Neural crest cell (in vitro differentiated cells): Measurements from ENCODE around the gene FABP2. TPM values are rescaled to one million over a fixed set of nuclear protein-coding genes. Genes with fewer than 3 reads are reported as not detected.
"Not testable (repeated sequence)": the region's sequence is repeated elsewhere in the genome, so short reads cannot be mapped to it uniquely, and the experiment has no call there.

ENCODE experiments used
- DNase-seq: peaks from one replicate; pipeline ENCODE4 v3.0.0; 2021; ENCODE audit warnings: low read depth, mixed read lengths, low spot score
- H3K27ac Mint-ChIP-seq: one replicate; pipeline ENCODE4 v1.8.0; 2021; ENCODE audit warnings: mild to moderate bottlenecking, mixed read lengths; ENCODE audit not compliant: unreplicated experiment
- H3K27me3 Mint-ChIP-seq: 2 replicates; pipeline ENCODE4 v1.8.0; 2021; ENCODE audit warnings: low read depth, mild to moderate bottlenecking, mixed read lengths
- H3K36me3 Mint-ChIP-seq: 2 replicates; pipeline ENCODE4 v1.8.0; 2021; ENCODE audit warnings: low read depth, mild to moderate bottlenecking, mixed read lengths
- H3K4me1 Mint-ChIP-seq: 2 replicates; pipeline ENCODE4 v1.8.0; 2021; ENCODE audit warnings: mixed read lengths
- H3K4me3 Mint-ChIP-seq: one replicate; pipeline ENCODE4 v1.8.0; 2021; ENCODE audit warnings: mild to moderate bottlenecking, mixed read lengths
- H3K9me3 Mint-ChIP-seq: 2 replicates; pipeline ENCODE4 v1.8.0; 2021; ENCODE audit warnings: mixed read lengths
- CTCF ChIP-seq: fragments of 200-600 bp; sonication (generic); conservative IDR thresholded peaks from 2 replicates; pipeline ENCODE4 v1.5.0; 2021; ENCODE audit warnings: antibody characterized with exemption, mild to moderate bottlenecking
- total RNA-seq: library from RNA; stranded (reverse); gene quantifications from 2 replicates; pipeline ENCODE4 v1.2.1, GENCODE V29; 2021

FABP2 gene
- total RNA-seq, 1 donor from 2014 or later: not detected

DNA sequence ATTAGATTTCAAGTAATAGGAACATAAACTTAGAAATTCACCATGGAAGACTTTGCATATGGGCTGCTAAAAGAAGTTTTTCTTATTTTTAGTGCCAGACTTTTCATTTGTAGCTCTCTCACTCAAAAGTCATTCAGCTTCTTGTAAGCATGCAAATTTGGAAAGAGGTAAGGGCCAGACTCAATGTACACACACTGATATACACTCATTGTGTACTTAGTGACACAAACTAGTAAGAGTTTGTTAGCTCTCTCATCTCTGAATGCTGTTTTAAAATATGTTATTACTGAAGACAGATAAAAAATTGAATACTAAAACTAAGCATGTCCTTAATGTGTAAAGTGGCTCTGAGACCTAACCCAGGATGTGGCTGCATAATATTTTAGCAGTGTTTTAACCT is 18.0 kb upstream of the FABP2 start:
- H3K27ac Mint-ChIP-seq, H3K4me1 Mint-ChIP-seq, H3K9me3 Mint-ChIP-seq, H3K36me3 Mint-ChIP-seq, DNase-seq, H3K27me3 Mint-ChIP-seq, H3K4me3 Mint-ChIP-seq: not testable (repeated sequence)

DNA sequence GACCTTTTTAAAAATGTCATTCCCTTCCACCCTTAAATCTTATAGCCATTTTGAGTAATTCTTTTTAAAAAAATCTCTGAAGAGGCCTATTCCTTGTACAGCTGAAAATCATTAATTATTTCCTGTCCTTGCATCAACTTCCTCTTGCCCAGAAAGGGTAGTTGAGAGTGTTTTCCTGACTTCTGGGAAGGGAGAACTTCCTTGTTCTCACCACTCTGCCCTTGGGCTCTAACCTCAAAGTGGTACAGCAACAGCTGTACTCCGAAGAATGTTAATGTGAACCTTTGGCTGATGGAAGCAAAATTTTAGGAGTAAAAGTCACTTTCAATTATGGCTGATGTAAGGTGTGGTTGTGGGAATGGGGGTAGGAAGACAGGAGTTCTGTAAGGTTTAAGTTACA is 15.1 kb upstream of the FABP2 start:
- H3K9me3 Mint-ChIP-seq: no peaks in the 10 kb centered on the region
- no peak overlapping the region for H3K27ac Mint-ChIP-seq
- no peak for TF ChIP-seq CTCF

DNA sequence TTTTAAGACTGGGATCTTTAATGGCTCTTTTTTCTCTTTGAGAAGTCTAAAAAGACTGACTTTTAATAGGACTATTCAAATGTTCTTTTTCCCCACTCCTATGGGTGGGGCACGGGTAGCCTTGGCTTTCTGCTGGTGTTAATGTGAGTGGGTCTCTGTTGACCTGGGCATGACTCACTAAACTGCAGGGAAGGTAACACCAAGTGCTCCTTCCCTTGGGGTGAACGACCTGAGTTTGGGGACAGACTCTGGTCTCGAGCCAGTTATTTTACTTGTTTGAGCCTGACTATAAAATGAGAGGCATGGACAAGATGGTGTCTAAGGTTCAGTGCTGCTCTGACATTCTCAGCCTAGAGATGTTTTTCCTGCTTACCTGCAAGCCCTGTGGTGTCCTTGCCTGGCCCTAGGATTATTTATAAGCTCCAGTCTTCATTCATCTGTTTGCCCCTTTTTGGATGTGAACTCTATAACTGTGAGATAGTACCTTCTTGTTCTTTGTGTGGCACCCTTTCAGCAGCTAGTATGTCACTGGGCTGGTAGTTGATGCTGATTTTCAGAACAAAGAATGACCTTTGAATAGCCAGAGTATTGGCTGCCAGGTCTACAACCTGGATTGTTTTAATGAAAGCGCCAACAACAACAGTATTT is 14.5 kb upstream of the FABP2 start:
- not testable (repeated sequence) for H3K4me1 Mint-ChIP-seq, H3K4me3 Mint-ChIP-seq, H3K36me3 Mint-ChIP-seq, DNase-seq, H3K9me3 Mint-ChIP-seq, H3K27me3 Mint-ChIP-seq
- H3K27ac Mint-ChIP-seq: peak overlapping the region; percentile 71

More for the DNA sequence above, 15.1 kb upstream of the FABP2 start:
- no peaks in the 10 kb centered on the region for H3K4me1 Mint-ChIP-seq
- no peak overlapping the region for H3K4me3 Mint-ChIP-seq
- DNase-seq: no peak
- no peaks in the 10 kb centered on the region for H3K36me3 Mint-ChIP-seq
- H3K27me3 Mint-ChIP-seq: no peaks in the 10 kb centered on the region

GRCh38 chr4:119329835-119330620 is 8.1 kb upstream of the FABP2 start:
- no peak for TF ChIP-seq CTCF
- DNase-seq: no peak
- Mint-ChIP-seq H3K4me3 (no peak overlapping the region), H3K27me3 (peaks cover 6% of the 10 kb centered on the region), H3K4me1 (no peaks in the 10 kb centered on the region), H3K36me3 (no peaks in the 10 kb centered on the region), H3K27ac (no peak overlapping the region), H3K9me3 (no peaks in the 10 kb centered on the region)

GRCh38 chr4:119328695-119329094 is 6.8 kb upstream of the FABP2 start:
- Mint-ChIP-seq H3K9me3 (no peaks in the 10 kb centered on the region), H3K27ac (no peak overlapping the region), H3K4me1 (no peaks in the 10 kb centered on the region), H3K27me3 (peaks cover 6% of the 10 kb centered on the region), H3K36me3 (no peaks in the 10 kb centered on the region), H3K4me3 (no peak overlapping the region)
- no peak for TF ChIP-seq CTCF
- DNase-seq: no peak

DNA sequence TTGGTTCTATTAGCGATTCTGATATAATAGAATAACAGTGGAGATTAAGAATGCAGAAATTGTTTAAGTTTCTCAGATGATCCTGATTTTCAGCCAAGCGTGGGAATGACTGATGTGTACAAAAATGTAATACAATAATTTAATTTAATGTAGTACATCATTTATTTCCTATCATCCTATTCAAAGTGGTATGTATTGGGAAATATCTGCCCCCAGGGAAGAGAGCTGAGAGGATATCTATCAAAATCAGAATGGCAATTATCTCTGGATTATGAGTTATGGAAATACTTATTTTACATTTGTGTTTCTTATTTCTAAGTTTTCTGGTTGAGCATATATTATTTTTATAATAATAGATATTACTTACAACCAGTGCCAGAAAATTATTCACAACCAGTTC is 3.9 kb downstream of the FABP2 start:
- Mint-ChIP-seq H3K9me3 (no peaks in the 10 kb centered on the region), H3K27me3 (peaks cover 51% of the 10 kb centered on the region), H3K4me1 (no peaks in the 10 kb centered on the region), H3K36me3 (no peaks in the 10 kb centered on the region), H3K27ac (no peak overlapping the region), H3K4me3 (no peak overlapping the region)
- no peak for DNase-seq
- TF ChIP-seq CTCF: no peak
